HG03378 (cell line): ENCODE measurements around the gene P2RX3.

Source experiments
- ATAC-seq: cut with Tn5 transposase; IDR thresholded peaks from one replicate; pipeline ENCODE4 v1.9.1; 2021; ENCODE audit warnings: mild to moderate bottlenecking, moderate library complexity; ENCODE audit not compliant: unreplicated experiment

The P2RX3 gene

DNA sequence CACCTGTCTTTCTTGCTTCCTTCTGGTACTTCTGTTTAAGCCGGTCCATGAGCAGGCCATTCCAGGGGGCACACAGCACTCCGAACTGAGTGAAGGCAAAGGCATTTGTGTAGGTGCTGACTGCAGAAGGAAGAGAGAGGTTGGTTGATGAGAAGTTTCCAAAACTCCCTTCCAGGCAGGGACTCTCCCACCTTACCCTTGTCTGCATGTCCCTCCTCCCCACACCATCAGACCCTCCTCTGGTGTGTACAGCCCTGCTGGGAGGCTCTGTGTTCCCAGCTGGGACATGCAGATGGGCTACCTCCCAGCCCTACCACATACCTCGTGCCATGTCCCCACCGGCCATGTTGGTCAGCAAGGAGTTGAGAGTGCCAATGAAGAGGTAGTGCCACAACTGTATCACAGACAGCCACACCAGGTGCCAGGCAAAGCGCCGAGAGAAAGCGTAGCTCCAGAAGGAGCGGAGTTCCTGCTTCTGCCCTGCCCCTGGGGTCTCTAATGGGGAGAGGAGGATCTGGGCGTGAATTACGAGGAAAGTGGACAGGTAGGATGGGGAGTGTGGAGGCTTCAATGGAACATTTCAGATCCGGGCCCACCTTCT is 76.6 kb downstream of the P2RX3 start:
- ATAC-seq = no peak

DNA sequence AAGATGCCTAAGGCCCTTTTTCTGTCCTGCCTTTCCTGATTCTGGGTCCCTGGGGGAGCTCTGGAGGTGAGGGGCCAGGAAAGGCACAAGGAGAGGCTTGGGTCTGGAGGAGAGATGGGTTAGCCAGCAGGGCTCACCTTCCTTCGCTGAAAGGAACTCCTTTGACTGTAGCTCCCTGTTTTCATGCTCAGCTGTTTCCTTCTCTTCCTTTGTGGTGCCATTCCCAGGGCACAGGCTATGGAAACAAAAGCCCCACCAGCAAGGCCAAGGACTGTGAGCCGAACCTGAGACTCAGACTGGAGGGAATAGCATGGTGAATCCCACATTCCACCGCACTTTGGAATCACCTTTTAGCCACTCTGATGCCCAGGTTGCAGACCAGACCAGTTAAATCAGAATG is 78.3 kb downstream of the P2RX3 start:
- no peak for ATAC-seq

DNA sequence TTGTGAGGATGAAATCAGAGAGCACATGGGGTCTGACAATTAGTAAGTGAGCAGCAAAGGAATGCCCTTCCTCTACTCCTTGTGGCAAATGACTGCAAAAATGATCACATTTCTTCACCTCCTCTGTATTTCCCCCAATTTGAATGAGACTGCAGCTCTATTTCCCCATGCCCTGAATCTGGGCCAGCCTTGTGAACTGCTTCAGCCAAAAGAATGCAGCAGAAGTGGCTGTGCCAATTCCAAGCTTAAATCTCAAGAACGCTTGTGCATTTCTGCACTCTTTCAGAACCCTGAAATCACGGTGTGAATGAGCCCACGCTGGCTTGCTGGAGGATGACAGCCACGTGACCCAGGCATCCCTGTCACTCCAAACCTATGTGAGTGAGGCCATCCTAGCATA is 78.9 kb downstream of the P2RX3 start:
- no peak for ATAC-seq

DNA sequence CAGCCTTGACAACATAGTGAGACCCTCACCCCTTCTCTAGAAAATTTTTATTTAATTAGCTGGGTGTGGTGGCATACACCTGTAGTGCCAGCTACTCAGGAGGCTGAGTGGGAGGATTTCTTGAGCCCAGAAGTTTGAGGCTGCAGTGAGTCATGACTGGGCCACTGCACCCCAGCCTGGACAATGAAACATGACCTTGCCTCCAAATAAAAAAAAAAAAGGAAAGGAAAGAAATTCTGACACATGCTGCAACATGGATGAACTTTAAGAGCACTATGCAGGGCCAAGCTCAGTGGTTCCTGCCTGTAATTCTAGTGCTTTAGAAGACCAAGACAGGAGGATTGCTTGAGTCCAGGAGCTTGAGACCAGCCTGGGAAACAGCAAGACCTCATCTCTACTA is 80.0 kb downstream of the P2RX3 start:
- ATAC-seq = no peak

DNA sequence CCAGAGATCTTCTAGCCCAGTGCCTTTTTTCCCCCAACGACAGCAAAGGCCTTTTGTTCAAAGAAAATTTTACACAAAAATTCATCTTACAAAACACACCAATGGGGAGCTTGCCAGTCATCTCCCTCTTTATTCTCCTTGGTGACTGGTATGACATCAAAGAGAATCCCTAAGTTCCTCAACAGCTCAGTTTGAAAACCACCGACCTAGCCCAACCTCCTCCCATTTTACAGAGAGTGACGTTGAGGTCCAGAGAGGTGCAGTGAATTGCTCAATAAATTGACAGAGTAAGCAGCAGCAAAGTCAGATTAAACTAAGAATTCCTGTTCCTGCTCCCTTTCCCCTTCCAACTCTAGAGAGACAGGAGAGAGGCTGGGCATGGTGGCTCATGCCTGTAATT is 81.0 kb downstream of the P2RX3 start:
- no peak for ATAC-seq

DNA sequence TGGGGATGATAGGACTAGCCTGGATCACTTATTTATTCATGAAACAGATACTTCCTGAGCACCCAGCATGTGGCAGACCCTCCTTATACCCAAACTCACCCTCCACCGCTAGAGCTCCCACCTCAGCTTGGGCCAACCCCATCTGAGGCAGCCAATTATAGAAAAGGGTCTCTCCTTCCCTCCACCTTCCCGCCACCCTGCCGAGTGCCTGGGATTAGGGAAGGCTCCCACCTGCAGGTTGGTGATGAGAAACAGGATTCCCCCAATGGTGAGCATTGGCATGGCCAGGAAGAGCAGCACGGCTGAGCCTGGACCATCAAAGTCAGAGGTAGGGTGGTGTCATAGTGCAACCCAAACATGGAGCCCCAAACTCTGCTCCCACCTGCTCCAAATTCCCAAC is 82.9 kb downstream of the P2RX3 start:
- no peak for ATAC-seq

DNA sequence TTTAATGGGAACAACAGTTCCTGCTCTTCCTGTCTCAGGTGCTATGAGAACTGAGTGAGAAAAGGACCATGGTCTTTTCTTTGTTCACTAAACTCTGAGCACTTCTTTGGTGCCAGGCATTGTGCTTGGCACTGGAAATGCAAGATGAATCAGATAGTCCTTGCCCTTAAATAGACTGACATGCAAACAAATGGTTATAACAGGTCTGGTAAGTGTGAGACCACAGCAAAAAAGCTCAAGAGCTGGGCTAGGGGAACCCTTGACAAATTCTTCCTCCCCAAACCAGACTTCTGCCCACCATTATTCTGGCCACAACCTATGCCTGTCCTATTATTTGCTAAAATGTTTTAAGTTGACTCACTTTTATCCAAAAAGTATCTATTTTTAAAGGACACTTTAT is 83.7 kb downstream of the P2RX3 start:
- no peak for ATAC-seq
